Endothelial cell of umbilical vein (primary cell): Measurements from ENCODE around the gene TNKS2. TPM values are rescaled to one million over a fixed set of nuclear protein-coding genes. Genes with fewer than 3 reads are reported as not detected.

Experiments
- BruUV-seq: library from RNA; stranded (reverse); fragments of 400-500 nt; replicated peaks from 2 replicates; lab custom pipeline; 2021; lab: Mats Ljungman, UMichigan
- CTCF ChIA-PET: fragments of 300-600, 350-600 bp; sonication (Branson Sonifier 250); formaldehyde crosslinking; loops from one replicate; lab custom pipeline; 2021; ENCODE audit warnings: antibody characterized with exemption, inconsistent platforms; lab: Charles Lee
- POLR2A ChIA-PET: fragments of 300-600, 350-600 bp; sonication (Branson Sonifier 250); formaldehyde crosslinking; loops from one replicate; lab custom pipeline; 2021; ENCODE audit warnings: antibody characterized with exemption, inconsistent platforms; lab: Charles Lee
- DNase-seq: peaks from one replicate; pipeline ENCODE4 v3.0.0-alpha.2; 2011; ENCODE audit warnings: low read depth, low spot score
- FAIRE-seq: peaks from 2 replicates; lab custom pipeline; 2011; peaks lifted over from hg19 to GRCh38; lab: Jason Lieb, UNC
- H2AFZ ChIP-seq: 2 replicates; pipeline ENCODE4 v1.6.0; 2012; ENCODE audit warnings: low read depth, low read length, control low read depth, inconsistent platforms
- H3K27ac ChIP-seq: 2 replicates; pipeline ENCODE4 v1.5.1; 2011; ENCODE audit warnings: low read depth, mild to moderate bottlenecking, control low read depth, low read length, moderate library complexity; ENCODE audit not compliant: insufficient read depth
- H3K27me3 ChIP-seq, 2 experiments: 2 replicates each; pipeline versions ENCODE4 v1.6.0 to v1.6.1; 2011; ENCODE audit warnings: low read length in 2 of 2, mixed read lengths in 1 of 2; ENCODE audit not compliant: control insufficient read depth in 2 of 2, insufficient read depth in 2 of 2
- H3K36me3 ChIP-seq, 2 experiments: 2 replicates in 1 of 2; 3 replicates in 1 of 2; pipeline ENCODE4 v1.5.1; 2011; ENCODE audit warnings: low read length in 2 of 2, mild to moderate bottlenecking in 1 of 2, moderate library complexity in 1 of 2; ENCODE audit not compliant: control insufficient read depth in 2 of 2, insufficient read depth in 2 of 2; ENCODE audit errors: extremely low read depth in 1 of 2
- H3K4me1 ChIP-seq: 3 replicates; pipeline ENCODE4 v1.5.1; 2011; ENCODE audit warnings: mild to moderate bottlenecking, low read length; ENCODE audit not compliant: control insufficient read depth, insufficient read depth; ENCODE audit errors: extremely low read depth
- H3K4me2 ChIP-seq: 2 replicates; pipeline ENCODE4 v1.6.1; 2011; ENCODE audit warnings: low read length, control low read depth, mixed read lengths; ENCODE audit not compliant: insufficient read depth
- H3K4me3 ChIP-seq, 3 experiments: fragments of 200-600 bp in 1 of 3; sonication (generic), shearing (Covaris generic) in 1 of 3; replicated peaks in 1 of 3; 2 replicates each; pipeline ENCODE4 v1.5.1; 2011 to 2016; ENCODE audit warnings: control low read depth in 3 of 3, low read length in 3 of 3, mild to moderate bottlenecking in 2 of 3, inconsistent platforms in 1 of 3, low read depth in 1 of 3, moderate library complexity in 1 of 3; ENCODE audit not compliant: insufficient read depth in 1 of 3
- H3K79me2 ChIP-seq: 2 replicates; pipeline ENCODE4 v1.6.0; 2012; ENCODE audit warnings: low read length, inconsistent platforms; ENCODE audit not compliant: control insufficient read depth, insufficient read depth
- H3K9ac ChIP-seq: replicated peaks from 2 replicates; pipeline ENCODE3; 2011; ENCODE audit warnings: low read length, control low read depth; ENCODE audit not compliant: insufficient read depth; ENCODE audit errors: extremely low read depth
- H3K9me1 ChIP-seq: replicated peaks from 3 replicates; pipeline ENCODE4 v1.6.0; 2011; ENCODE audit warnings: mild to moderate bottlenecking, low read length; ENCODE audit not compliant: control insufficient read depth, insufficient read depth; ENCODE audit errors: extremely low read depth
- H3K9me3 ChIP-seq: replicated peaks from 2 replicates; pipeline ENCODE4 v1.5.1; 2012; ENCODE audit warnings: low read length, inconsistent platforms; ENCODE audit not compliant: control insufficient read depth, insufficient read depth
- H4K20me1 ChIP-seq: replicated peaks from 2 replicates; pipeline ENCODE3; 2011; ENCODE audit warnings: mild to moderate bottlenecking, low read length; ENCODE audit not compliant: control insufficient read depth, insufficient read depth; ENCODE audit errors: extremely low read depth
- EZH2 ChIP-seq: IDR thresholded peaks from 2 replicates; pipeline ENCODE4 v1.6.1; 2012; ENCODE audit warnings: borderline replicate concordance, low read depth, mild to moderate bottlenecking, moderate library complexity, low read length, inconsistent platforms; ENCODE audit not compliant: severe bottlenecking
- FOS ChIP-seq: IDR thresholded peaks from 2 replicates; pipeline ENCODE4 v1.6.1; 2011; ENCODE audit warnings: mild to moderate bottlenecking, low read length, moderate library complexity, borderline replicate concordance; ENCODE audit not compliant: insufficient read depth
- GATA2 ChIP-seq: IDR thresholded peaks from 2 replicates; pipeline ENCODE4 v1.7.0; 2011; ENCODE audit warnings: low read depth, mild to moderate bottlenecking, moderate library complexity, mixed read lengths, low read length; ENCODE audit not compliant: insufficient read length, insufficient read depth
- JUN ChIP-seq: IDR thresholded peaks from 2 replicates; pipeline ENCODE4 v1.6.1; 2011; ENCODE audit warnings: borderline replicate concordance, low read depth; ENCODE audit not compliant: insufficient read length, insufficient read depth
- MYC ChIP-seq: IDR thresholded peaks from one replicate; pipeline ENCODE4 v1.6.1; 2011; ENCODE audit warnings: mild to moderate bottlenecking, low read depth, low read length
- POLR2A ChIP-seq: IDR thresholded peaks from 2 replicates; pipeline ENCODE4 v1.6.1; 2012; ENCODE audit warnings: low read depth, mild to moderate bottlenecking, control low read depth, low read length
- POLR2AphosphoS5 ChIP-seq: IDR thresholded peaks from 2 replicates; pipeline ENCODE4 v1.6.1; 2012; ENCODE audit warnings: low read depth, mild to moderate bottlenecking, control low read depth, low read length, moderate library complexity; ENCODE audit not compliant: insufficient read depth
- dilution Hi-C: fragments of 300-500 bp; cut with MboI; formaldehyde crosslinking; loops from one replicate; pipeline ENCODE4 v1.15.0; 2019; ENCODE audit warnings: low sequenced_read_pairs; ENCODE audit not compliant: extremely low pct_ligation_motif_present
- intact Hi-C: fragments of 100-400 bp; cut with micrococcal nuclease; formaldehyde crosslinking; loops from one replicate; pipeline ENCODE4 v1.10.0; 2022
- polyA plus RNA-seq, 4 experiments: library from polyadenylated mRNA; depleted of rRNA in 3 of 4; stranded (reverse) in 3 of 4; unstranded in 1 of 4; fragments of >200 nt; gene quantifications; 2 replicates each; pipeline versions ENCODE4 v1.2.1 to v1.2.3, GENCODE V29; 2011 to 2012; ENCODE audit warnings: missing spikeins in 1 of 4
- total RNA-seq: library from RNA; stranded (reverse); gene quantifications from 2 replicates; pipeline ENCODE4 v1.2.3, GENCODE V29; 2021
- TF ChIP-seq, protein P1 (sequence below), 2 donors: IDR thresholded peaks; 1 replicate in 1 of 2; 2 replicates in 1 of 2; pipeline ENCODE4 v1.5.1; 2011; ENCODE audit warnings: low read length in 2 of 2, mild to moderate bottlenecking in 2 of 2, moderate library complexity in 2 of 2, control low read depth in 1 of 2, inconsistent platforms in 1 of 2, low read depth in 1 of 2; ENCODE audit not compliant: insufficient read depth in 1 of 2; ENCODE audit errors: extremely low read depth in 1 of 2
- TF ChIP-seq, protein P2 (sequence below): IDR thresholded peaks from 2 replicates; pipeline ENCODE4 v1.6.1; 2011; ENCODE audit not compliant: insufficient read depth, insufficient read length

TNKS2 gene
- total and polyA plus RNA-seq, 2 donors (not counting 3 experiments of a cell fraction or from before 2014, with no cell fraction given) = 13.6 to 34.0 TPM

GRCh38 chr10:91796331-91797047 is 1.7 kb upstream of the TNKS2 start:
- peak overlapping the region in 2 of 3 experiments; percentile 5 to 89 for H3K4me3 ChIP-seq
- dilution Hi-C loops = no loop called here

More at GRCh38 chr10:91796331-91797047, 1.7 kb upstream of the TNKS2 start:
- peaks cover 24% of the 10 kb centered on the region for H3K4me1 ChIP-seq
- H3K27ac ChIP-seq = no peak overlapping the region
- intact Hi-C loops = loop anchor here (5.0 to 10.0 kb wide), 2 partner anchors 126 to 922 kb away; partner anchors contain the start of genes BTAF1 and RPP30
- peak overlapping the region; percentile 95 for H3K4me2 ChIP-seq
- FAIRE-seq (no peak), DNase-seq (peak; percentile 32)
- TF ChIP-seq MYC = no peak
- TF ChIP-seq, protein P1, sequence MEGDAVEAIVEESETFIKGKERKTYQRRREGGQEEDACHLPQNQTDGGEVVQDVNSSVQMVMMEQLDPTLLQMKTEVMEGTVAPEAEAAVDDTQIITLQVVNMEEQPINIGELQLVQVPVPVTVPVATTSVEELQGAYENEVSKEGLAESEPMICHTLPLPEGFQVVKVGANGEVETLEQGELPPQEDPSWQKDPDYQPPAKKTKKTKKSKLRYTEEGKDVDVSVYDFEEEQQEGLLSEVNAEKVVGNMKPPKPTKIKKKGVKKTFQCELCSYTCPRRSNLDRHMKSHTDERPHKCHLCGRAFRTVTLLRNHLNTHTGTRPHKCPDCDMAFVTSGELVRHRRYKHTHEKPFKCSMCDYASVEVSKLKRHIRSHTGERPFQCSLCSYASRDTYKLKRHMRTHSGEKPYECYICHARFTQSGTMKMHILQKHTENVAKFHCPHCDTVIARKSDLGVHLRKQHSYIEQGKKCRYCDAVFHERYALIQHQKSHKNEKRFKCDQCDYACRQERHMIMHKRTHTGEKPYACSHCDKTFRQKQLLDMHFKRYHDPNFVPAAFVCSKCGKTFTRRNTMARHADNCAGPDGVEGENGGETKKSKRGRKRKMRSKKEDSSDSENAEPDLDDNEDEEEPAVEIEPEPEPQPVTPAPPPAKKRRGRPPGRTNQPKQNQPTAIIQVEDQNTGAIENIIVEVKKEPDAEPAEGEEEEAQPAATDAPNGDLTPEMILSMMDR (IDR thresholded peaks at IDR 0.05; ENCODE audit: extremely low read depth in 1 of 2, insufficient read depth in 1 of 2, low read depth in 1 of 2, low read length in 2 of 2) = no peak
- no peak for TF ChIP-seq FOS
- TF ChIP-seq POLR2AphosphoS5 = no peak
- no peak for TF ChIP-seq POLR2A
- TF ChIP-seq GATA2 = no peak
- no peak for TF ChIP-seq EZH2
- TF ChIP-seq, protein P2, sequence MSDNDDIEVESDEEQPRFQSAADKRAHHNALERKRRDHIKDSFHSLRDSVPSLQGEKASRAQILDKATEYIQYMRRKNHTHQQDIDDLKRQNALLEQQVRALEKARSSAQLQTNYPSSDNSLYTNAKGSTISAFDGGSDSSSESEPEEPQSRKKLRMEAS = no peak
- no peak for TF ChIP-seq JUN
- H2AFZ ChIP-seq = peak overlapping the region; percentile 95
- H3K9ac ChIP-seq = no peak overlapping the region
- ChIA-PET POLR2A (no interaction called here), CTCF (interaction anchor here (1.0 to 1.4 kb wide), 4 partner anchors 38 to 498 kb away, joined by 3 to 5 read pairs (median 5); no protein-coding TSS in a partner anchor)
- no peaks in the 10 kb centered on the region for H4K20me1 ChIP-seq
- no TSS peak for BruUV-seq
- H3K9me3 ChIP-seq = no peaks in the 10 kb centered on the region
- H3K9me1 ChIP-seq = no peaks in the 10 kb centered on the region
- H3K36me3 ChIP-seq = no peaks in the 10 kb centered on the region
- no peaks in the 10 kb centered on the region for H3K27me3 ChIP-seq
- H3K79me2 ChIP-seq = peaks cover 30% of the 10 kb centered on the region
